ENCODE data around the gene PDCD1. TPM values are rescaled to one million over a fixed set of nuclear protein-coding genes. Genes with fewer than 3 reads are reported as not detected.

PDCD1 gene
- total RNA-seq, 2 experiments from 2014 or later = 33.2 to 37.2 TPM

DNA sequence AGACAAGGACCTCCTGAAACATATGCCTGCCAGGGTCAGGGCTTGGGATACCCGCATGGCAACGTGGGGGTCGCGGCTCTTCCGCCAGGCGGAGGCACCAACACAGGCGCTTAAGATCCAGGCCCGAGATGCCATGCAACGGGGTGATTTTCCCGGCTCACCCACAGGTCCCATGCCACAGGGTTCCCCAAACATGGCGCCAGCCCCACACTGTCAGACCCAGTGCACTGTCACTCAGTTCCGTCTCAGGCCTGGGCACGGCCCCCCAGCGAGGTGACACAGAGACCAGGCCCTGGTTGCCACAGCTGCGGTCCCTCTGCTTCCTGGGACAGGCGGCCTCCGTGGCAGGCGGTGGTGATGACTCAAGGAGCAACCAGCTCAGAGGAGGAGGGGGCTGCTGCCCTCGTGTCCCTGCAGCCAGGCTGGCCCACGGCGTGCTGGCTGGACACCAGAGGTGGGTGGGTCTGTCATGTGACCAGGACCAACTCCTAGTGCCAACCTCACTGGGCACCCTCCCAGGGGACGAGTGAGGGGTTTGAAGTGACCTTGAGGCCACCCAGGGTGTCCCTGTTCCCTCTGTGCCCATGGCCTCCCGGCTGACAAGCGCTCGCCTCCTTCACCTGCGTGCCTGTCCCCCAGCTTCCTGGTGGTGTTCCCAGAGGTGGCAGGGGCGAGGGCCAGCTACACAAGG is 4.9 kb downstream of the PDCD1 start:
- intact Hi-C loops (cut with DNase I, micrococcal nuclease) = no loop called here
- peaks cover 19% of the 10 kb centered on the region for H3K36me3 Mint-ChIP-seq (ENCODE audit: low read depth)
- H3K4me1 Mint-ChIP-seq = peaks cover 11% of the 10 kb centered on the region
- DNase-seq (peak; percentile 37), ATAC-seq (no peak)
- ChIA-PET POLR2A (no interaction called here), CTCF (interaction anchor here (0.5 to 0.7 kb wide), 2 partner anchors 9 to 15 kb away, joined by 3 read pairs; no protein-coding TSS in a partner anchor)
- H3K27ac Mint-ChIP-seq = no peak overlapping the region
- H3K27me3 Mint-ChIP-seq = no peaks in the 10 kb centered on the region
- H3K4me3 Mint-ChIP-seq = no peak overlapping the region
- no peaks in the 10 kb centered on the region for H3K9me3 Mint-ChIP-seq (ENCODE audit: low read depth)

DNA sequence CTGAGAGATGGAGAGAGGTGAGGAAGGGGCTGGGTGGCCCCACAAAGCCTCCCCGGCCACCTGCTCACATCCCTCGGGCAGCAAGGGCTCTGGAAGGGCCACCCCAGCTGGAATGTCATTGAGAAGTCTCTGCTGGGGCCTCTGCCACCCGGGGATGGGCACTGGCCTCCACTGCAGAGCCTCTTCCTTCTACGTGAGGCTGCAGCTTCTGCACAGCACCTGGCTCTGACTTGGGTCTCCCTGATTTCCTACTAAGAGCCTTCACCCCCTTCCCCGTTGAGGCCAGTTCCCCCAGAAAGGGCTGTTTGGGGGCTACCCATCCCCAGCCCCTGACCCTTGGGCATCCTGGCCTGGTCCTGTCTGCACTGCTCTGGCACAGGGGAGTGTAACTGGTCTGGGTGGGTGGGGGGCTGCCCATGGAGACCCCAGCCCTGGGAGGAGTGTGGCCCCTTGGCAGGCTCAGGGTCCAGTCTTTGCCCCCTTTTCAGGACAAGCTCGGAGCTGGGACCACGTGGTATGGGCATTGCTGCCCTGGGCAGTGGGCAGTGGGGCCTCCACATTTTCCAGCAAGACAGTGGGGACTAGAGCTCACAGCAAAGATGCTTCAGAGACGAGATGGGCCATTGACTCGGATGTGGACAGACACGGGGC is 5.6 kb downstream of the PDCD1 start:
- H3K27me3 Mint-ChIP-seq = no peaks in the 10 kb centered on the region
- no peak overlapping the region for H3K4me3 Mint-ChIP-seq
- H3K27ac Mint-ChIP-seq = peak overlapping the region; percentile 55
- H3K36me3 Mint-ChIP-seq (ENCODE audit: low read depth) = peaks cover 19% of the 10 kb centered on the region
- H3K4me1 Mint-ChIP-seq = peaks cover 11% of the 10 kb centered on the region
- no peaks in the 10 kb centered on the region for H3K9me3 Mint-ChIP-seq (ENCODE audit: low read depth)
- intact Hi-C loops (cut with DNase I, micrococcal nuclease) = no loop called here
- no peak for ATAC-seq
- DNase-seq = no peak
- POLR2A ChIA-PET = no interaction called here
- CTCF ChIA-PET = interaction anchor here (0.5 to 0.9 kb wide), 2 partner anchors 15 to 26 kb away, joined by 3 read pairs; no protein-coding TSS in a partner anchor

DNA sequence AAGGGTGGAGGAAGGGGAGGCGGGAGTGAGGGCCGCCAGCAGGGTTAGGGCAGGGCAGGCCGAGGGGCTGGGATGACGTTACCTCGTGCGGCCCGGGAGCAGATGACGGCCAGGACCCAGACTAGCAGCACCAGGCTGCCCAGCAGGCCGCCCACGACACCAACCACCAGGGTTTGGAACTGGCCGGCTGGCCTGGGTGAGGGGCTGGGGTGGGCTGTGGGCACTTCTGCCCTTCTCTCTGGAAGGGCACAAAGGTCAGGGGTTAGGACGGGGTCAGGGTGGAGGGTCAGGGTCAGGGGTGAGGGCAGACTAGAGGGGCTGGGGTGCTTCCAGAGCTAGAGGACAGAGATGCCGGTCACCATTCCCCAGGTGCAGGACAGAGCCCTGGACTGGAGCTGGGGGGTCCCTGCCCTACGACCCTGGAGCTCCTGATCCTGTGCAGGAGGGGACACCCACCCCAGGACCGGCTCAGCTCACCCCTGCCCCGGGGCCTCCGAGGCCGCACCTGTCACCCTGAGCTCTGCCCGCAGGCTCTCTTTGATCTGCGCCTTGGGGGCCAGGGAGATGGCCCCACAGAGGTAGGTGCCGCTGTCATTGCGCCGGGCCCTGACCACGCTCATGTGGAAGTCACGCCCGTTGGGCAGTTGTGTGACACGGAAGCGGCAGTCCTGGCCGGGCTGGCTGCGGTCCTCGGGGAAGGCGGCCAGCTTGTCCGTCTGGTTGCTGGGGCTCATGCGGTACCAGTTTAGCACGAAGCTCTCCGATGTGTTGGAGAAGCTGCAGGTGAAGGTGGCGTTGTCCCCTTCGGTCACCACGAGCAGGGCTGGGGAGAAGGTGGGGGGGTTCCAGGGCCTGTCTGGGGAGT is 6.3 kb downstream of the PDCD1 start:
- CTCF ChIA-PET = interaction anchor here (0.9 kb wide), 1 partner anchor 26 kb away, joined by 3 read pairs; no protein-coding TSS in a partner anchor
- peaks cover 16% of the 10 kb centered on the region for H3K36me3 Mint-ChIP-seq (ENCODE audit: low read depth)
- POLR2A ChIA-PET = no interaction called here
- no peak overlapping the region for H3K4me3 Mint-ChIP-seq
- H3K27ac Mint-ChIP-seq = peak overlapping the region; percentile 55
- no peaks in the 10 kb centered on the region for H3K9me3 Mint-ChIP-seq (ENCODE audit: low read depth)
- ATAC-seq = no peak
- H3K4me1 Mint-ChIP-seq = peaks cover 11% of the 10 kb centered on the region
- no peak for DNase-seq
- H3K27me3 Mint-ChIP-seq = no peaks in the 10 kb centered on the region
- intact Hi-C loops (cut with DNase I, micrococcal nuclease) = no loop called here

DNA sequence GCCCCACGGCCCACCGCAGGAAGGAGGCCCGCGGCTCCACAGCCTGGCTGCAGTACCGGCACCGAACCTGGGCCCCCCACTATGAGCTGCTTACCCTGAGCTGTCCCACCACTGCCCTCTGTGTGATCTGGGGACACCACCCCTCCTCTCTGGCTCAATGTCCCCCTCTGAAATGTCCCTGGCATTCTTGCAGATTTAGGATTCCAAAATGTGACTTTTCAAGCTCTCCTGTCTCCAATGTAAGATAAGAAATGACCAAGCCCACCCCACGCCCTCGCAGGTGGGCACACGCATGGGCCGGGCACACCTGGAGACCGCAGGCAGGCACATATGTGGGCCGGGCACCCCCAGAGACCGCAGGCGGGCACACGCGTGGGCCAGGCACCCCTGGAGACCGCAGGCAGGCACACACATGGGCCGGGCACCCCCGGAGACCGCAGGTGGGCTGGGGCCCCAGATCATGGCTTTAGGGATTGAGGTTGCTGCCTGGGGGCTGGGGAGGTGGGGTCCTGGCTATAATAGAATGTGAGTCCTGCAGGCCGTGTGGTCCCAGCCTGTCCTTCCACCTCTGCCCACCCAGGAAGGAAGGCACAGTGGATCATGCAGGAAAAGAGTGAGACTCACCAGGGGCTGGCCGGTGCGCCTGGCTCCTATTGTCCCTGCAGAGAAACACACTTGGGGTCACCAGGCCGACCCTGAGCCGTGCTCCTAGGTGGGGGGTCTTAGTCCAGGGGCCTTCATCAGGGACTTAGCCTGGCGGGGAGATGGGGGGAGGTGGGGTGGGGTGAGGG is 7.2 kb downstream of the PDCD1 start:
- Mint-ChIP-seq H3K27ac (no peak overlapping the region), H3K36me3 (ENCODE audit: low read depth) (peaks cover 14% of the 10 kb centered on the region), H3K27me3 (no peaks in the 10 kb centered on the region), H3K9me3 (ENCODE audit: low read depth) (no peaks in the 10 kb centered on the region), H3K4me3 (no peak overlapping the region), H3K4me1 (peaks cover 9% of the 10 kb centered on the region)
- intact Hi-C loops (cut with DNase I, micrococcal nuclease) = no loop called here
- CTCF ChIA-PET = no interaction called here
- ATAC-seq = no peak
- no peak for DNase-seq
- POLR2A ChIA-PET = no interaction called here

DNA sequence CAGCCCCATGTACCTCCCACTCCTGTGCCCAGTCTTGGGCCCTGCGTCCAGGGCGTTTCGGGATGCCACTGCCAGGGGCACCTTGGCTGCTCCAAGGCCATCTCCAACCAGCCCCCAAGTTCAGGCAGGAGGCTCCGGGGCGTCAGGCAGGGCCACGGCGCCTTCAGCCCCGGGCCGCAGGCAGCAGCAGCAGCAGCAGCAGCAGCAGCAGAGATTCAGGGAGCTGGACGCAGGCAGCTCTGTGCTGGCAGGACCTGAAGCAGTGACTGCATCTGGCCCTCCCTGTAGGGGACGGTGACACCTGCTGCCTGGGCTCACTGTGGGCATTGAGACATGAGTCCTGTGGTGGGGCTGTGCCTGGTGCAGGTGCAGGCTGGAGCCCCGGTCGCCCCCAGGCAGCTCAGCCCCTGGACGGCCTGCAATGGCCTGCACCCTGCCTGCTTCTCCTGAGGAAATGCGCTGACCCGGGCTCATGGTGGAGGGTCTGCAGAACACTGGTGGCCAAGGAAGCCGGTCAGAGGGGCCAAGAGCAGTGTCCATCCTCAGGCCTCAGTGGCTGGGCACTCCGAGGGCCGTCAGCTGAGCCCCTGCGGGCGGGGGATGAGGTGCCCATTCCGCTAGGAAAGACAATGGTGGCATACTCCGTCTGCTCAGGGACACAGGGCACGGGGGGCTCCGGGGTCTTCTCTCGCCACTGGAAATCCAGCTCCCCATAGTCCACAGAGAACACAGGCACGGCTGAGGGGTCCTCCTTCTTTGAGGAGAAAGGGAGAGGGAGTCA is 8.0 kb downstream of the PDCD1 start:
- ChIA-PET POLR2A (no interaction called here), CTCF (interaction anchor here (0.6 kb wide), 1 partner anchor 327 kb away, joined by 3 read pairs; no protein-coding TSS in a partner anchor)
- Mint-ChIP-seq H3K27me3 (no peaks in the 10 kb centered on the region), H3K4me3 (no peak overlapping the region), H3K27ac (no peak overlapping the region), H3K9me3 (ENCODE audit: low read depth) (no peaks in the 10 kb centered on the region), H3K36me3 (ENCODE audit: low read depth) (peaks cover 14% of the 10 kb centered on the region), H3K4me1 (peaks cover 12% of the 10 kb centered on the region)
- DNase-seq (peak; percentile 14), ATAC-seq (no peak)
- intact Hi-C loops (cut with DNase I, micrococcal nuclease) = no loop called here

DNA sequence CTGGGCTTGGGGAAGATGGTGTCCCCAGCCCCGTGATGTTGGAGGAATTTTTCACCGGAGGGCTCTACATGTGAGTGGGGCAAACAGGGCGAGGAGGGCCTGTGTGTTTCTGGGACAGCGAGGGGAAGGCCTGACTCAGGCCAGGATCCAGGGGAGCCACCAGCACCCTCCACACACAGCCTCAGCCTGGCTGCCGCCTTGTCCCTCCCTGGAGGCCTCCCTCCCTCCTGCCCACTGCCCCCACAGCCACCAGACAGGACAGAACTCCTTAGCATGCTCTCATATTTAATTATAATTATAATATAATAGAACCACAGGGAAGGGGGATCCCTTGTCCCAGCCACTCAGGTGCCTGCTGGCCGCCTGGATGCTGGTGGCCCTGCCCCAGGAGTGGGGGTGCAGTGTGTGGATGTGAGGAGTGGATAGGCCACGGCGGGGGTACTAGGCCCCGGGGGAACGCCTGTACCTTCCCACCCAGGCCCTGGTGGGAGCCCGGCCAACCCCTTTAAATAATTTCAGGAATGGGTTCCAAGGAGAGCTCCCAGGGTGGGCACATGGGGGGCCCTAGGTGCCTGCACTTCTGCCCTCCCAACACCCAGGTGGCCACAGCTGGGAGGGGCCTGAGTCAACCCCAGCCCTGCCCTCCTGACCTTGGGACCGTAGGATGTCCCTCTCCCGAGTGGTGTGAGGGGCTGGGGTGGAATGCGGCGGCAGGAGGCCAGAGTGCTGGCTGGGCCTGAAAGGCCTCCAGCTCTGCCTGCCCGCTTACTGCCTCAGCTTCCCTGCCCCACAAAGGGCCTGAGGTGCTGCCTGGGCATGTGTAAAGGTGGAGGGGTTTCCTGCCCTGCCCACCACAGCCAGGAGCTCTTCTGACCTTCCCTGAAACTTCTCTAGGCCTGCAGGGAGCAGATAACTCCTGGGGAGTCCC is 8.8 kb downstream of the PDCD1 start:
- H3K4me3 Mint-ChIP-seq = no peak overlapping the region
- ChIA-PET CTCF (interaction anchor here (0.6 kb wide), 1 partner anchor 326 kb away, joined by 3 read pairs; no protein-coding TSS in a partner anchor), POLR2A (no interaction called here)
- peaks cover 19% of the 10 kb centered on the region for H3K4me1 Mint-ChIP-seq
- no peaks in the 10 kb centered on the region for H3K27me3 Mint-ChIP-seq
- no peaks in the 10 kb centered on the region for H3K9me3 Mint-ChIP-seq (ENCODE audit: low read depth)
- H3K36me3 Mint-ChIP-seq (ENCODE audit: low read depth) = peaks cover 14% of the 10 kb centered on the region
- no peak overlapping the region for H3K27ac Mint-ChIP-seq
- no peak for ATAC-seq
- DNase-seq = peak; percentile 7
- intact Hi-C loops (cut with DNase I, micrococcal nuclease) = loop anchor here in 1 of 2 experiments (1.0 kb wide), 1 partner anchor 26 kb away; no protein-coding TSS in a partner anchor

DNA sequence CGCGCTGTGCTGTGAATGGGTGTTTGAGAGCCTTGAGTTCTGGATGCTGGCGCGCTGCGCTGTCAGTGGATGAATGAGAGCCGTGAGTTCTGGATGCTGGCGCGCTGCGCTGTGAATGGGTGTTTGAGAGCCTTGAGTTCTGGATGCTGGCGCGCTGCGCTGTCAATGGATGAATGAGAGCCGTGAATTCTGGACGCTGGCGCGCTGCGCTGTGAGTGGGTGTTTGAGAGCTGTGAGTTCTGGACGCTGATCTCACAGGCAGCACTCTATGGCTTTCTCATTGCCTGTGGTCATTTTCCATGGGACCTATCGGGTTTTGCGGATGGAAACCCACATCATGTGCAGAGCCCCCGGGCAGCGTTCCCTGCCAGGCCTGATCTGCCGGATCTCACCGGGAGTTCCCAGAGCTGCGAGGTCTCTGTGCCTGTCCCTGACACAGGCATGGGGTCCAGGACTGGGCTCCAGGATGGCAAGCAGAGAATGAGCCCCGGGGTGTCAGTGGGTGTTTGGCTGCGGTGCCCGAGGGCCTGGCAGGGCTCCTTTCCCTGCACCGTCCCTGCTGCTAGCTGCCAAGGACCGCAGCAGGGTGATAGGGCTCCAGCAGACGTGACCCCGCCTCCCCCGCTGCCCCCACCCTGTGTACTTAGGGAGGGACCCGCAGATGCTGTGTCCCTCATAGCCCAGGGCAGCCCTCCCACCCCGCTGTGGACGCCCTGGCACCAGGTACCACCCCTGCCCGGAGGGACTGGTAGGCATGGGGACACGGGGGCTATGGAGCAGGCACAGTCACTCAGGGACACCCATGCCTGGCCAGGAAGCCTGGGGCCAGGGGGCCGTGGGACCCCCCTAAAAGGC is 9.7 kb downstream of the PDCD1 start:
- Mint-ChIP-seq H3K27me3 (no peaks in the 10 kb centered on the region), H3K4me3 (no peak overlapping the region), H3K36me3 (ENCODE audit: low read depth) (peaks cover 14% of the 10 kb centered on the region), H3K4me1 (peaks cover 24% of the 10 kb centered on the region), H3K9me3 (ENCODE audit: low read depth) (no peaks in the 10 kb centered on the region), H3K27ac (no peak overlapping the region)
- ChIA-PET CTCF (no interaction called here), POLR2A (no interaction called here)
- DNase-seq = no peak
- no peak for ATAC-seq
- intact Hi-C loops (cut with DNase I, micrococcal nuclease) = loop anchor here in 1 of 2 experiments (1.0 kb wide), 1 partner anchor 25 kb away; no protein-coding TSS in a partner anchor

DNA sequence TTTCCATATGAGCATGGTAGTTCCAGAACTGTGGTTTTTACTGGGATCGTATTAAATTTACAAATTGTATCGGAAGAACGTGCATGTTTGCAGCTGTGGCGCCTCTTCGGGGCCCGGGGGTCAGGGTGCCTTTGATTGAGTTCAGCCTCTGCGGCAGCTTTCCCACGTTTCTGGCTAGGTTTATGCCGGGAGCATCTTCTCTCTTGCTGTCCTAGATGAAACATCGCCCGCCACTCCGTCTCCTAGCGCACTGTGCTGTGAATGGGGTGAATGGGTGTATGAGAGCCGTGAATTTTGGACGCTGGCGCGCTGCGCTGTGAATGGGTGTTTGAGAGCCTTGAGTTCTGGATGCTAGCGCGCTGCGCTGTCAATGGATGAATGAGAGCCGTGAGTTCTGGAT is 12.3 kb downstream of the PDCD1 start:
- Mint-ChIP-seq H3K36me3 (ENCODE audit: low read depth) (peaks cover 12% of the 10 kb centered on the region), H3K9me3 (ENCODE audit: low read depth) (no peaks in the 10 kb centered on the region), H3K4me1 (peaks cover 36% of the 10 kb centered on the region), H3K27me3 (no peaks in the 10 kb centered on the region), H3K27ac (peak overlapping the region; percentile 92), H3K4me3 (peak overlapping the region; percentile 67)
- ATAC-seq (no peak), DNase-seq (peak; percentile 11)
- ChIA-PET CTCF (interaction anchor here (0.9 to 1.5 kb wide), 3 partner anchors 11 to 22 kb away, joined by 3 to 4 read pairs (median 3); no protein-coding TSS in a partner anchor), POLR2A (no interaction called here)
- intact Hi-C loops (cut with DNase I, micrococcal nuclease) = loop anchor here in 1 of 2 experiments (1.0 kb wide), 1 partner anchor 13 kb away; no protein-coding TSS in a partner anchor
